GM10266 (cell line): ENCODE results near the gene SLC22A17.

ENCODE experiments used
- DNase-seq: peaks from one replicate; pipeline ENCODE4 v3.0.0; 2012; ENCODE audit errors: extremely low spot score
- CTCF ChIP-seq: IDR thresholded peaks from 2 replicates; pipeline ENCODE4 v1.5.1; 2012; ENCODE audit warnings: mild to moderate bottlenecking, low read depth; ENCODE audit not compliant: control insufficient read depth, insufficient read depth; ENCODE audit errors: missing control alignments

The SLC22A17 gene

GRCh38 chr14:23375527-23376251 lies 23.0 kb upstream of the SLC22A17 start:
- no peak for DNase-seq
- no peak for TF ChIP-seq CTCF

- DNase-seq: no peak
- no peak for TF ChIP-seq CTCF
These were observed 20.4 kb upstream of the SLC22A17 start for GRCh38 chr14:23373041-23373440.

- TF ChIP-seq CTCF: no peak
These were observed 19.8 kb upstream of the SLC22A17 start, which contains the start of gene IL25 for GRCh38 chr14:23372509-23372908. Gene IL25, plus strand, starts transcription at chr14:23372809.

GRCh38 chr14:23371865-23372264 lies 19.2 kb upstream of the SLC22A17 start:
- no peak for DNase-seq
- no peak for TF ChIP-seq CTCF

More at GRCh38 chr14:23372509-23372908, 19.8 kb upstream of the SLC22A17 start, which contains the start of gene IL25:
- no peak for DNase-seq

- no peak for TF ChIP-seq CTCF
- no peak for DNase-seq
These were observed 17.5 kb upstream of the SLC22A17 start for GRCh38 chr14:23370221-23370620.

GRCh38 chr14:23366426-23366921 lies 13.8 kb upstream of the SLC22A17 start:
- no peak for DNase-seq
- TF ChIP-seq CTCF: no peak

GRCh38 chr14:23365732-23366425 lies 13.2 kb upstream of the SLC22A17 start:
- TF ChIP-seq CTCF: no peak
- no peak for DNase-seq
